ENCODE measurements around the gene DNAJB6. TPM values are rescaled to one million over a fixed set of nuclear protein-coding genes. Genes with fewer than 3 reads are reported as not detected.

Gene DNAJB6
- total and polyA plus RNA-seq, 2 of the 4 experiments (the other 2 are of a cell fraction), result 93.4 to 165 TPM

DNA sequence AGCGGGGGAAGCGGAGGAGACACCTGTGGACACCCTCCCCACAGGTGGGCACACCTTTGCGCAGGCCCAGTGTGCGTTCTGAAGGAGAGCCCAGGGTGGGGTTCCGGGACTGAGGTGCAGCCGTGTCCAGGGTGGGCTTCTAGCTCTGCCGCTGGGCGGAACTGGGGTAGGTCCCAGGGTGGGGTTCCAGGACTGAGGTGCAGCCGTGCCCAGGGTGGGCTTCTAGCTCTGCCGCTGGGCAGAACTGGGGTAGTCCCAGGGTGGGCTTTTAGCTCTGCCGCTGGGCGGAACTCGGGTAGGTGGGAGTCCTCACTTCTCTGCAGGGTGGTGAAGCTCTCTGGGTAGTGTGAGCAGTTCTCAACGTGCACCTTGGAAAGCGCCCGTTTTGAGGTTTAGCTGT lies 78.7 kb downstream of the DNAJB6 start (continued):
- no peak for TF ChIP-seq SMC3 (IDR thresholded peaks at IDR 0.05; ENCODE audit: low read depth, low read length)

DNA sequence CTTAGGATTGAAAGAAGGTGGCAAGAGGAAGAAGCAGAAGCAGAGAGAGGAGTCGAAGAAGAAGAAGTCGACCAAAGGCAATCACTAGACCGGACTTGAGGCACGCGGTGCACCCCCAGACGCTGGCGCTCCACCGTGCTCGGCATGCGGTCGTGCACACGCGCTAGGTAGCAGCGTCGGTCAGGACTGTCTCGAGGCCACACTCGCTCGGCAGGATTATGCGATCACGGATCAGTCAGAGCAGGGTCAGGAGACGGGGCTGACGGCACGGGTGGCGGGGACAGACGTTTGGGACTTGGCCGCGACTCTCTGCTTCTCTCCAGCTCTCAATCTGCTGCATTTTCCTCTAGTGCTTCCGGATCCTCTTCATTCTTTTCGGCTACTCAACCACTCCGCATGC lies 79.2 kb downstream of the DNAJB6 start:
- H2BK20ac ChIP-seq (ENCODE audit: low read depth, low read length), result no peak overlapping the region
- BruUV-seq (replicated peaks), result no TSS peak
- H3K18ac ChIP-seq (ENCODE audit: low read depth, low read length), result no peak overlapping the region
- H3K4ac ChIP-seq (ENCODE audit: low read depth, low read length), result no peak overlapping the region
- no peak overlapping the region for H2BK5ac ChIP-seq (ENCODE audit: low read depth, low read length, poor library complexity, severe bottlenecking)
- H3K4me1 ChIP-seq (ENCODE audit: control insufficient read depth, insufficient read depth, low read length), result peaks cover 8% of the 10 kb centered on the region
- no peak overlapping the region for H3K4me2 ChIP-seq (ENCODE audit: low read depth, low read length)
- dilution Hi-C loops (cut with HindIII; ENCODE audit: low sequenced_read_pairs, unreplicated experiment), result no loop called here
- no peak overlapping the region for H3K27ac ChIP-seq (ENCODE audit: insufficient read depth, low read length)
- no peak overlapping the region for H4K91ac ChIP-seq (ENCODE audit: insufficient read depth, low read depth, low read length)
- WGBS, 2 experiments (ENCODE audit: extremely low coverage in 2 of 2, insufficient read length in 1 of 2), result 99% methylated on average over 12 of the region's 30 CpGs; no CpG with 5 or more reads in 1 of the 2 experiments
- H3K9me3 ChIP-seq (ENCODE audit: control insufficient read depth, insufficient read depth, low read length), result no peaks in the 10 kb centered on the region
- no peak overlapping the region for H3K23ac ChIP-seq (ENCODE audit: low read depth, low read length)
- H3K56ac ChIP-seq (ENCODE audit: extremely low read depth, insufficient read depth, low read length), result no peak overlapping the region
- peaks cover 3% of the 10 kb centered on the region; the same call in 1 of the 2 replicates for H3K9me1 ChIP-seq (ENCODE audit: insufficient read depth, low read length)
- POLR2A ChIA-PET (ENCODE audit: unreplicated experiment), result no interaction called here
- CTCF ChIA-PET, result no interaction called here
- no peak overlapping the region for H2AK5ac ChIP-seq (ENCODE audit: low read depth, low read length)
- no peak overlapping the region for H2BK15ac ChIP-seq (ENCODE audit: low read depth, low read length)
- no peak overlapping the region for H3K4me3 ChIP-seq (ENCODE audit: insufficient read depth, low read depth, low read length)
- ATAC-seq (ENCODE audit: low read depth), result no peak
- peaks cover 31% of the 10 kb centered on the region for H3K36me3 ChIP-seq (ENCODE audit: control insufficient read depth, insufficient read depth, low read length)
- peaks cover 34% of the 10 kb centered on the region for H4K20me1 ChIP-seq (ENCODE audit: insufficient read depth, low read length)
- H3K79me1 ChIP-seq (ENCODE audit: low read depth in 1 of 2, low read length in 2 of 2), result peaks cover 26 to 34% of the 10 kb centered on the region in 2 experiments
- H3K14ac ChIP-seq (replicated peaks; ENCODE audit: low read depth, low read length), result no peak overlapping the region
- no peaks in the 10 kb centered on the region for H3K27me3 ChIP-seq (ENCODE audit: control insufficient read depth, insufficient read depth, low read length)
- H2AK9ac ChIP-seq (replicated peaks; ENCODE audit: low read depth, low read length, poor library complexity), result no peak overlapping the region
- no peak overlapping the region for H4K8ac ChIP-seq (ENCODE audit: low read depth in 2 of 2, low read length in 2 of 2)
- H2AFZ ChIP-seq (replicated peaks; ENCODE audit: low read length, poor library complexity), result no peak overlapping the region
- TF ChIP-seq POLR2A (IDR thresholded peaks at IDR 0.05; ENCODE audit: low read depth, low read length), result no peak
- H4K5ac ChIP-seq (ENCODE audit: low read depth, low read length), result no peak overlapping the region
- no peak overlapping the region for H2BK120ac ChIP-seq (ENCODE audit: low read depth, low read length)
- in situ Hi-C loops (cut with MboI; ENCODE audit: low sequenced_read_pairs), result no loop called here
- DNase-seq, result no peak
- no peak overlapping the region for H3K9ac ChIP-seq (ENCODE audit: low read depth, low read length)
- intact Hi-C loops (cut with micrococcal nuclease), result no loop called here

All from IMR-90 (cell line).